Peyer's patch (tissue), 4 donors: Measurements from ENCODE around the gene RIPK4. TPM values are rescaled to one million over a fixed set of nuclear protein-coding genes. Genes with fewer than 3 reads are reported as not detected.

Source experiments
- DNase-seq, 3 donors: peaks; one replicate each; pipeline ENCODE4 v3.0.0-alpha.2; 2017 to 2019
- H3K27ac ChIP-seq, 4 donors: fragments of 200-600 bp; sonication (generic); one replicate each; pipeline ENCODE4 v1.5.1; 2016 to 2019
- H3K27me3 ChIP-seq, 2 donors: fragments of 200-600 bp; sonication (generic); one replicate each; pipeline ENCODE4 v1.5.1; 2019
- H3K36me3 ChIP-seq, 3 donors: fragments of 200-600 bp; sonication (generic); one replicate each; pipeline ENCODE4 v1.5.1; 2016 to 2019
- H3K4me1 ChIP-seq, 4 donors: fragments of 200-600 bp; sonication (generic); one replicate each; pipeline ENCODE4 v1.5.1; 2016 to 2019
- H3K4me3 ChIP-seq, 4 donors: fragments of 200-600 bp; sonication (generic); 1 replicate in 3 of 4; 2 replicates in 1 of 4; pipeline ENCODE4 v1.5.1; 2016 to 2019; ENCODE audit warnings: mild to moderate bottlenecking in 1 of 4
- H3K9me3 ChIP-seq, 4 donors: fragments of 200-600 bp; sonication (generic); one replicate each; pipeline ENCODE4 v1.5.1; 2016 to 2019; ENCODE audit warnings: mild to moderate bottlenecking in 1 of 4
- POLR2A ChIP-seq, 2 donors: fragments of 450-650 bp; IDR thresholded peaks; one replicate each; pipeline ENCODE4 v1.5.1; 2017; ENCODE audit warnings: antibody characterized with exemption in 2 of 2, mild to moderate bottlenecking in 2 of 2, moderate library complexity in 2 of 2
- total RNA-seq, 4 donors: library from RNA; depleted of rRNA; stranded (reverse); fragments of >200 nt; gene quantifications; one replicate each; pipeline ENCODE4 v1.1.0, GENCODE V29; 2016
- TF ChIP-seq, protein P1 (sequence below), 6 experiments: fragments of 450-650 bp in 4 of 6; fragments of 200-600 bp in 2 of 6; sonication (generic) in 1 of 6; IDR thresholded peaks; one replicate each; pipeline ENCODE4 v1.5.1; 2017 to 2019; ENCODE audit warnings: antibody characterized with exemption in 6 of 6, mild to moderate bottlenecking in 3 of 6, moderate library complexity in 1 of 6

RIPK4 gene
- total RNA-seq, 4 donors from 2014 or later, result 5.0 to 62.5 (median 31.3) TPM

DNA sequence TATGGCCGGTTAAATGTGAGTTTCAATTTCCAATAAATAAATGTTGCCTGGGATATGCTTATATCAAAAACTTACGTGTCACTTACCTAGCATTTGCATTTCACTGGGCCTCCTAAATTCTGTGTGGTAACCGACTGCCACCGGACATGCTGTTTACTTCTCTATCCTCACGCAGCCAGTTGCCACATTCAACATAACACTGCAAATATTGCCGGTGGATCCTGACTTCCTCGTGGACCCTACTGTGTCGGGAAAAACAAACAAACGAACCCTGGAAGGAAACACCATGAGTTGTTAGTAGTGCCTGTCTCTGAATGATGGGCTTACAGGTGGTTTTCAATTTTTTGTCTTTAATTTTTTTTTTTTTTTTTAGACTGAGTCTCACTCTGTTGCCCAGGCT is 54.1 kb downstream of the RIPK4 start:
- TF ChIP-seq POLR2A (IDR thresholded peaks at IDR 0.05), result no peak
- TF ChIP-seq, protein P1, sequence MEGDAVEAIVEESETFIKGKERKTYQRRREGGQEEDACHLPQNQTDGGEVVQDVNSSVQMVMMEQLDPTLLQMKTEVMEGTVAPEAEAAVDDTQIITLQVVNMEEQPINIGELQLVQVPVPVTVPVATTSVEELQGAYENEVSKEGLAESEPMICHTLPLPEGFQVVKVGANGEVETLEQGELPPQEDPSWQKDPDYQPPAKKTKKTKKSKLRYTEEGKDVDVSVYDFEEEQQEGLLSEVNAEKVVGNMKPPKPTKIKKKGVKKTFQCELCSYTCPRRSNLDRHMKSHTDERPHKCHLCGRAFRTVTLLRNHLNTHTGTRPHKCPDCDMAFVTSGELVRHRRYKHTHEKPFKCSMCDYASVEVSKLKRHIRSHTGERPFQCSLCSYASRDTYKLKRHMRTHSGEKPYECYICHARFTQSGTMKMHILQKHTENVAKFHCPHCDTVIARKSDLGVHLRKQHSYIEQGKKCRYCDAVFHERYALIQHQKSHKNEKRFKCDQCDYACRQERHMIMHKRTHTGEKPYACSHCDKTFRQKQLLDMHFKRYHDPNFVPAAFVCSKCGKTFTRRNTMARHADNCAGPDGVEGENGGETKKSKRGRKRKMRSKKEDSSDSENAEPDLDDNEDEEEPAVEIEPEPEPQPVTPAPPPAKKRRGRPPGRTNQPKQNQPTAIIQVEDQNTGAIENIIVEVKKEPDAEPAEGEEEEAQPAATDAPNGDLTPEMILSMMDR (IDR thresholded peaks at IDR 0.05), result no peak
- no peaks in the 10 kb centered on the region for H3K9me3 ChIP-seq
- H3K4me1 ChIP-seq, result peaks cover 0 to 56% (median 4%) of the 10 kb centered on the region in 4 donors
- peak overlapping the region in 2 of 4 donors; percentile 78 to 95 for H3K27ac ChIP-seq
- DNase-seq, result no peak
- H3K27me3 ChIP-seq, result no peaks in the 10 kb centered on the region
- no peaks in the 10 kb centered on the region for H3K36me3 ChIP-seq
- H3K4me3 ChIP-seq, result no peak overlapping the region

DNA sequence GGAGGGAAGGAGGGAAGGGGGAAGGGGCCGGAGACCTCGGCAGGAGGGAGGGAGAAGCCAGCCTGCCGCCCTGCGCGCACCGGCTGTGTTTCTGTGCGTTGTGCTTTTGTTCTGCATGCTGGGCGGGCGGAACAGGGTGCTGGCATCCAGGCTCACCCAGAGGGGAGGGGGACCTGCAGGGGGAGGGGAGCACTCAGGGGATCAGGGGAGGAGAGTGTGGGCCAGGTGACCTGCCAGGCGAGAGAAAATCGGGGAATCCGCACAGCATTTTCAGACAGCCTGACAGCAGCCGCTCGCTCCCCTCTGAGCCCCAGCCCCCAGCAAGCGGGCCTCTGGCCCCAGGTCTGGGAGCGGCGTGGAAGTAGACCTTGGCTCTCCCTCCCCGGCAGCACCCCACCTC is 54.7 kb downstream of the RIPK4 start:
- no peaks in the 10 kb centered on the region for H3K36me3 ChIP-seq
- peaks cover 0 to 57% (median 4%) of the 10 kb centered on the region in 4 donors for H3K4me1 ChIP-seq
- no peaks in the 10 kb centered on the region for H3K27me3 ChIP-seq
- TF ChIP-seq, protein P1 (IDR thresholded peaks at IDR 0.05), result no peak
- TF ChIP-seq POLR2A (IDR thresholded peaks at IDR 0.05), result no peak
- peak overlapping the region in 3 of 4 donors; percentile 32 to 95 (median 72) for H3K27ac ChIP-seq
- H3K4me3 ChIP-seq, result no peak overlapping the region
- no peaks in the 10 kb centered on the region for H3K9me3 ChIP-seq
- DNase-seq, result peak in 1 of 3 donors; percentile 43

DNA sequence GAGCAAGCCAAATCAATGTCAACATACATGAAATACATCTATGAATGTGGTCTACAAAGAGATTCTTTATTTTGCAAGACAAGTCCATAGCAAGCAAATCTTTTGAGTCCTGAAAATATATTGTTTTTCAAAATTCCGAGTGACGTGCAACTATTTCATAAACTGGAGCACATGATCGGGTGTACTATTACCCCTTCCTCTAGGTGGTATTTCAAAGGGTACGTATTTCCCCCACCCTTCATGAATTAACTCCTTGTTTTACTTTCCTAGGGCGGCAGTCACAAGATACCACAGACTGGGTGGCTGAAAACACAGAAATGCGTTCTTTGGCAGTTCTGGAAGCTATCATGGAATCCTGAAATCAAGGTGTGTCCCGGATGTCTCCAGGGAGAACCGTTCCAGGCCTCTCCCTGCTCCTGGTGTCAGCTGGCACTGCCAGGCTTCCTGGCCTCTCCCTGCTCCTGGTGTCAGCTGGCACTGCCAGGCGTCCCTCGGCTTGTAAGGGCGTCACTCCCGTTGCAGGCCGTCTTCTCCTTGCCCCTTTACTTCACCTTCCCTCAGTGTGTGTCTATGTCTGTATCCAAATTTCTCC is 55.3 kb downstream of the RIPK4 start:
- no peaks in the 10 kb centered on the region for H3K9me3 ChIP-seq
- peaks cover 0 to 50% (median 4%) of the 10 kb centered on the region in 4 donors for H3K4me1 ChIP-seq
- H3K27ac ChIP-seq, result peak overlapping the region in 3 of 4 donors; percentile 32 to 72 (median 63)
- H3K27me3 ChIP-seq, result no peaks in the 10 kb centered on the region
- H3K4me3 ChIP-seq, result no peak overlapping the region
- peak in 2 of 3 donors; percentile 68 to 83 for DNase-seq
- TF ChIP-seq, protein P1 (IDR thresholded peaks at IDR 0.05), result peak in 1 of 6 experiments; percentile 1
- TF ChIP-seq POLR2A (IDR thresholded peaks at IDR 0.05), result no peak
- H3K36me3 ChIP-seq, result no peaks in the 10 kb centered on the region

DNA sequence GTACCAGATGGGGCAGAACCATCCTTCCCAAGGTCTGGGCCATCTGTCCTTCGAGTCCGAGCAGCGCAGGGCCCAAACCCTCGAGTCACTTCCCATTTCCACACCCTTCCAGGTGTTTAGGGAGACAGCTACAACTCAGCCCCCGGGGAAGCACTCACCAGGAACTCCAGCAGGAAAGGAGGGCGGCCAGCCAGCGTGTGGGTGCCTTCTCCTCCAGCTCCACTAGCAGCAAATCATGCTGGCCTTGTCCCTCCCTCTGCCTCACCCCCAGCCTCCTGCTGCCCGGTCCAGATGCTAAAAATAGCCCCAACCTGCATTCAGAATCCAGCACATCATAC is 56.1 kb downstream of the RIPK4 start:
- Histone ChIP-seq H3K27me3 (no peaks in the 10 kb centered on the region), H3K9me3 (no peaks in the 10 kb centered on the region), H3K4me1 (peaks cover 0 to 51% (median 2%) of the 10 kb centered on the region in 4 donors), H3K36me3 (no peaks in the 10 kb centered on the region), H3K27ac (peak overlapping the region in 2 of 4 donors; percentile 63 to 72), H3K4me3 (no peak overlapping the region)
- DNase-seq, result peak in 1 of 3 donors; percentile 46
- TF ChIP-seq, protein P1 (IDR thresholded peaks at IDR 0.05), result no peak
- no peak for TF ChIP-seq POLR2A (IDR thresholded peaks at IDR 0.05)

DNA sequence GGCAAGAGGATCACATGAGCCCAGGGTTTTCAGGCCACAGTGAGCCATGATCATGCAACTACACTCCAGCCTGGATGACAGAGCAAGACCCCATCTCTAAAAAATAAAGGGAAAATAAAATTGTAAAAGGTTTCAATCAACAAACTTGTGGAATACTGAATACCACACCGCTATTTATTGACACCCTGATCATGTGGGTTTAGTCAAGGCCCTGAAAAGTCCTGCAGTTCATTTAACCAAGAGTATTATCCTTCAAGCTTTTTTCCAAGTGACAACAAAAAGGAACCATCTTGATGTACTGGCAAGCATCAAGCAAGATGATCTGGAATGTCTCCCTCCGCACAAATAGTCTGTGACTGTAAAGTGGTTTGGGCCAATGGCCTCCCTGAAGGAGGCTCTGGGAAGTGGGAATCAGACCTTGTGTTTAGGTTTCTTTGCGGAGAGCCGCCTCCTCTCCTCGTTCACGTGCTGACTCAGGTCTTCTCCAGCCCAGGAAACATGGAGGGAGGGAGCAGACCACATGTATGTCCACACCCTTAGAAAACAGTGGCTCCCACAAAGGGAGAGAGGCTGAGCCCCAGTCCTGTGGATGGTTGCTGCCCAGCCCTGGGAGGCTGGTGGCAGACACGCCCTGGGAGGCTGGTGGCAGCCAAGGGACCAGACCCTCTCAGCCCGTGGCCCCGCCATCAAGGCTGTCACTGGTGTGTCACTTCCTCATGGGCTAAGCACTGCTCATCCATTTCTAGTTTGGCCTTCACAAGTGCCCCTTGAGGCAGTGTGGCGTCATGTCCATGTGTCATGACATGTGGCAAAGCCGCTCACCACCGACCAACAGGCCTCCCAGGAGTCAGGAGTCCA is 56.7 kb downstream of the RIPK4 start:
- Histone ChIP-seq H3K4me3 (no peak overlapping the region), H3K4me1 (peaks cover 0 to 56% (median 4%) of the 10 kb centered on the region in 4 donors), H3K27ac (peak overlapping the region in 1 of 4 donors; percentile 63), H3K27me3 (no peaks in the 10 kb centered on the region), H3K36me3 (no peaks in the 10 kb centered on the region), H3K9me3 (no peaks in the 10 kb centered on the region)
- peak in 1 of 3 donors; percentile 58 for DNase-seq
- TF ChIP-seq, protein P1 (IDR thresholded peaks at IDR 0.05), result no peak
- TF ChIP-seq POLR2A (IDR thresholded peaks at IDR 0.05), result no peak
